Esophagus (tissue), 2 donors: ENCODE measurements around the gene KCNS3. TPM values are rescaled to one million over a fixed set of nuclear protein-coding genes. Genes with fewer than 3 reads are reported as not detected.

Experiments used
- H3K27ac ChIP-seq, 2 donors: one replicate each; pipeline ENCODE4 v1.5.1; 2013; ENCODE audit warnings: low read depth in 2 of 2, mild to moderate bottlenecking in 2 of 2, inconsistent platforms in 1 of 2, low read length in 1 of 2, moderate library complexity in 1 of 2
- H3K27me3 ChIP-seq, 2 donors: one replicate each; pipeline ENCODE4 v1.6.1; 2013; ENCODE audit warnings: low read length in 2 of 2, control low read depth in 1 of 2, mild to moderate bottlenecking in 1 of 2; ENCODE audit not compliant: insufficient read depth in 2 of 2, control insufficient read depth in 1 of 2
- H3K36me3 ChIP-seq, 2 donors: one replicate each; pipeline ENCODE4 v1.6.1; 2013; ENCODE audit warnings: low read length in 1 of 2; ENCODE audit not compliant: control insufficient read depth in 2 of 2, insufficient read depth in 2 of 2
- H3K4me1 ChIP-seq, 2 donors: one replicate each; pipeline ENCODE4 v1.6.1; 2013; ENCODE audit warnings: low read length in 1 of 2; ENCODE audit not compliant: control insufficient read depth in 2 of 2, insufficient read depth in 2 of 2
- H3K4me3 ChIP-seq, 2 donors: one replicate each; pipeline ENCODE4 v1.5.1; 2013; ENCODE audit warnings: low read length in 2 of 2, mild to moderate bottlenecking in 2 of 2, low read depth in 1 of 2, moderate library complexity in 1 of 2
- H3K9me3 ChIP-seq, 2 donors: one replicate each; pipeline ENCODE4 v1.6.1; 2013; ENCODE audit warnings: mild to moderate bottlenecking in 2 of 2, low read depth in 1 of 2, low read length in 1 of 2, moderate library complexity in 1 of 2; ENCODE audit not compliant: control insufficient read depth in 2 of 2, insufficient read depth in 1 of 2
- WGBS, 2 donors: extraction: QIAGEN DNeasy Blood & Tissue Kit; methylation state at CpG; one replicate each; pipeline ENCODE4 v1.1.7; 2013; 5-methylcytosine and 5-hydroxymethylcytosine counted together
- polyA plus RNA-seq, 2 donors: library from polyadenylated mRNA; stranded (reverse); fragments of 200-250 nt; gene quantifications; one replicate each; pipeline ENCODE4 v1.2.3, GENCODE V29; 2013
- donor health status: healthy with polysubstance abuse.
- donor health status: Bipolar disorder and iron deficiency.

Gene KCNS3
- polyA plus RNA-seq, 2 donors = 2.9 to 3.8 TPM

GRCh38 chr2:17933256-17933655 is 54.8 kb downstream of the KCNS3 start:
- H3K36me3 ChIP-seq = peaks cover 0 to 6% of the 10 kb centered on the region in 2 donors
- H3K4me3 ChIP-seq = no peak overlapping the region
- 86 to 87% methylated on average over 3 of the region's 3 CpGs for WGBS, 2 donors
- no peaks in the 10 kb centered on the region for H3K27me3 ChIP-seq
- peaks cover 0 to 4% of the 10 kb centered on the region in 2 donors for H3K4me1 ChIP-seq
- H3K27ac ChIP-seq = no peak overlapping the region
- H3K9me3 ChIP-seq = peaks cover 0 to 2% of the 10 kb centered on the region in 2 donors

- WGBS, 2 donors = 62 to 73% methylated on average over 4 of the region's 4 CpGs
- H3K27me3 ChIP-seq = no peaks in the 10 kb centered on the region
- H3K36me3 ChIP-seq = peaks cover 0 to 4% of the 10 kb centered on the region in 2 donors
- H3K4me3 ChIP-seq = no peak overlapping the region
- peaks cover 0 to 4% of the 10 kb centered on the region in 2 donors for H3K4me1 ChIP-seq
- H3K27ac ChIP-seq = no peak overlapping the region
- H3K9me3 ChIP-seq = peaks cover 0 to 2% of the 10 kb centered on the region in 2 donors
Measured at GRCh38 chr2:17934721-17935120, 56.3 kb downstream of the KCNS3 start.

GRCh38 chr2:17935242-17935885 is 56.9 kb downstream of the KCNS3 start:
- H3K27me3 ChIP-seq = no peaks in the 10 kb centered on the region
- peaks cover 0 to 2% of the 10 kb centered on the region in 2 donors for H3K9me3 ChIP-seq
- H3K4me3 ChIP-seq = no peak overlapping the region
- peaks cover 0 to 4% of the 10 kb centered on the region in 2 donors for H3K36me3 ChIP-seq
- WGBS, 2 donors = 70 to 72% methylated on average over 6 of the region's 6 CpGs
- H3K27ac ChIP-seq = no peak overlapping the region
- H3K4me1 ChIP-seq = peaks cover 0 to 4% of the 10 kb centered on the region in 2 donors

GRCh38 chr2:17936599-17936998 is 58.1 kb downstream of the KCNS3 start:
- Histone ChIP-seq H3K27ac (no peak overlapping the region), H3K4me3 (no peak overlapping the region), H3K27me3 (no peaks in the 10 kb centered on the region), H3K9me3 (no peaks in the 10 kb centered on the region), H3K4me1 (peaks cover 0 to 4% of the 10 kb centered on the region in 2 donors), H3K36me3 (peaks cover 0 to 3% of the 10 kb centered on the region in 2 donors)
- WGBS, 2 donors = 83 to 100% methylated on average over 1 of the region's 1 CpG

GRCh38 chr2:17940091-17940630 is 61.7 kb downstream of the KCNS3 start:
- 52 to 58% methylated on average over 2 of the region's 2 CpGs for WGBS, 2 donors
- H3K9me3 ChIP-seq = no peaks in the 10 kb centered on the region
- H3K36me3 ChIP-seq = no peaks in the 10 kb centered on the region
- no peaks in the 10 kb centered on the region for H3K4me1 ChIP-seq
- no peaks in the 10 kb centered on the region for H3K27me3 ChIP-seq
- no peak overlapping the region for H3K4me3 ChIP-seq
- H3K27ac ChIP-seq = no peak overlapping the region

- Histone ChIP-seq H3K27me3 (no peaks in the 10 kb centered on the region), H3K36me3 (no peaks in the 10 kb centered on the region), H3K9me3 (no peaks in the 10 kb centered on the region), H3K27ac (no peak overlapping the region), H3K4me3 (no peak overlapping the region), H3K4me1 (no peaks in the 10 kb centered on the region)
- 81 to 83% methylated on average over 4 of the region's 4 CpGs for WGBS, 2 donors
Measured at GRCh38 chr2:17943444-17943843, 65.0 kb downstream of the KCNS3 start.

- 82 to 88% methylated on average over 3 of the region's 3 CpGs for WGBS, 2 donors
- Histone ChIP-seq H3K9me3 (no peaks in the 10 kb centered on the region), H3K27me3 (no peaks in the 10 kb centered on the region), H3K27ac (no peak overlapping the region), H3K4me3 (no peak overlapping the region), H3K36me3 (no peaks in the 10 kb centered on the region), H3K4me1 (no peaks in the 10 kb centered on the region)
Measured at GRCh38 chr2:17947113-17947512, 68.6 kb downstream of the KCNS3 start.

GRCh38 chr2:17950006-17950405 is 71.5 kb downstream of the KCNS3 start:
- WGBS, 2 donors = 76 to 77% methylated on average over 6 of the region's 6 CpGs

GRCh38 chr2:17951563-17951962 is 73.1 kb downstream of the KCNS3 start:
- 80 to 87% methylated on average over 4 of the region's 4 CpGs for WGBS, 2 donors
- no peaks in the 10 kb centered on the region for H3K9me3 ChIP-seq

More at GRCh38 chr2:17950006-17950405, 71.5 kb downstream of the KCNS3 start:
- Histone ChIP-seq H3K9me3 (no peaks in the 10 kb centered on the region), H3K4me3 (no peak overlapping the region), H3K4me1 (no peaks in the 10 kb centered on the region), H3K27ac (no peak overlapping the region), H3K36me3 (no peaks in the 10 kb centered on the region), H3K27me3 (peaks cover 0 to 3% of the 10 kb centered on the region in 2 donors)

More at GRCh38 chr2:17951563-17951962, 73.1 kb downstream of the KCNS3 start:
- no peak overlapping the region for H3K4me3 ChIP-seq
- H3K36me3 ChIP-seq = no peaks in the 10 kb centered on the region
- H3K27me3 ChIP-seq = peaks cover 0 to 3% of the 10 kb centered on the region in 2 donors
- H3K4me1 ChIP-seq = no peaks in the 10 kb centered on the region
- no peak overlapping the region for H3K27ac ChIP-seq
